Measurements from ENCODE around the gene LMBR1L. TPM values are rescaled to one million over a fixed set of nuclear protein-coding genes. Genes with fewer than 3 reads are reported as not detected.

The LMBR1L gene
- polyA plus RNA-seq, 1 donor from 2014 or later: 344 TPM

- no peak for TF ChIP-seq REST (IDR thresholded peaks at IDR 0.05; ENCODE audit: borderline replicate concordance)
- no peak for TF ChIP-seq EP300 (conservative IDR thresholded peaks at IDR 0.05; ENCODE audit: poor library complexity, severe bottlenecking)
- no peak for TF ChIP-seq CTCF (IDR thresholded peaks at IDR 0.05; ENCODE audit: poor library complexity, severe bottlenecking)
- no peak for TF ChIP-seq RAD21 (conservative IDR thresholded peaks at IDR 0.05)
- no peak for TF ChIP-seq SMC3 (conservative IDR thresholded peaks at IDR 0.05; ENCODE audit: poor library complexity)
- no peak for TF ChIP-seq MXI1 (conservative IDR thresholded peaks at IDR 0.05; ENCODE audit: poor library complexity, severe bottlenecking)
- no peak for TF ChIP-seq TAF1 (IDR thresholded peaks at IDR 0.05; ENCODE audit: low read depth)
- no peak for TF ChIP-seq POLR2AphosphoS5 (IDR thresholded peaks at IDR 0.05)
- no peak for TF ChIP-seq EZH2 (IDR thresholded peaks at IDR 0.05; ENCODE audit: borderline replicate concordance, insufficient read depth, low read length, poor library complexity, severe bottlenecking)
- Histone ChIP-seq H3K27ac (ENCODE audit: low read length) (no peak overlapping the region), H3K4me2 (ENCODE audit: low read length) (no peak overlapping the region), H2AFZ (ENCODE audit: low read depth, low read length) (no peak overlapping the region), H3K9ac (ENCODE audit: low read length) (no peak overlapping the region), H3K36me3 (ENCODE audit: insufficient read depth, low read length) (peaks cover 24% of the 10 kb centered on the region), H4K20me1 (ENCODE audit: insufficient read depth) (peaks cover 44% of the 10 kb centered on the region), H3K9me2 (ENCODE audit: insufficient read depth, low read length) (no peaks in the 10 kb centered on the region), H3F3A (ENCODE audit: insufficient read depth, low read length, poor library complexity, severe bottlenecking) (no peaks in the 10 kb centered on the region), H3K27me3 (ENCODE audit: insufficient read depth, low read depth, low read length) (no peaks in the 10 kb centered on the region), H3K4me3 (ENCODE audit: low read length) (no peak overlapping the region), H3K9me3 (ENCODE audit: low read length) (no peaks in the 10 kb centered on the region), H3K79me2 (replicated peaks; ENCODE audit: insufficient read depth, low read length) (peaks cover 55% of the 10 kb centered on the region)
These were observed 5.1 kb downstream of the LMBR1L start for GRCh38 chr12:49105504-49106084.

GRCh38 chr12:49104822-49105221, 5.8 kb downstream of the LMBR1L start:
- no peaks in the 10 kb centered on the region for H3K9me3 ChIP-seq (ENCODE audit: low read length)
- H3K36me3 ChIP-seq (ENCODE audit: insufficient read depth, low read length): peaks cover 24% of the 10 kb centered on the region
- no peaks in the 10 kb centered on the region for H3F3A ChIP-seq (ENCODE audit: insufficient read depth, low read length, poor library complexity, severe bottlenecking)
- no peak overlapping the region for H2AFZ ChIP-seq (ENCODE audit: low read depth, low read length)
- H3K79me2 ChIP-seq (replicated peaks; ENCODE audit: insufficient read depth, low read length): peaks cover 48% of the 10 kb centered on the region
- H3K27ac ChIP-seq (ENCODE audit: low read length): no peak overlapping the region
- no peak overlapping the region for H3K4me2 ChIP-seq (ENCODE audit: low read length)
- no peak overlapping the region for H3K4me3 ChIP-seq (ENCODE audit: low read length)
- peaks cover 44% of the 10 kb centered on the region for H4K20me1 ChIP-seq (ENCODE audit: insufficient read depth)
- H3K27me3 ChIP-seq (ENCODE audit: insufficient read depth, low read depth, low read length): no peaks in the 10 kb centered on the region
- TF ChIP-seq MXI1 (conservative IDR thresholded peaks at IDR 0.05; ENCODE audit: poor library complexity, severe bottlenecking) (no peak), REST (IDR thresholded peaks at IDR 0.05; ENCODE audit: borderline replicate concordance) (no peak), CTCF (IDR thresholded peaks at IDR 0.05; ENCODE audit: poor library complexity, severe bottlenecking) (no peak), POLR2AphosphoS5 (IDR thresholded peaks at IDR 0.05) (no peak), EP300 (conservative IDR thresholded peaks at IDR 0.05; ENCODE audit: poor library complexity, severe bottlenecking) (no peak), RAD21 (conservative IDR thresholded peaks at IDR 0.05) (no peak), TAF1 (IDR thresholded peaks at IDR 0.05; ENCODE audit: low read depth) (no peak), EZH2 (IDR thresholded peaks at IDR 0.05; ENCODE audit: borderline replicate concordance, insufficient read depth, low read length, poor library complexity, severe bottlenecking) (no peak), SMC3 (conservative IDR thresholded peaks at IDR 0.05; ENCODE audit: poor library complexity) (no peak)
- H3K9ac ChIP-seq (ENCODE audit: low read length): no peak overlapping the region
- no peaks in the 10 kb centered on the region for H3K9me2 ChIP-seq (ENCODE audit: insufficient read depth, low read length)

All from neural cell (in vitro differentiated cells).